DOHH2 (cell line): Measurements from ENCODE around the gene SSMEM1.

Experiments
- H3F3A ChIP-seq: fragments of 200-600 bp; sonication (generic), shearing (Covaris generic); 2 replicates; pipeline ENCODE4 v1.6.0; 2016; ENCODE audit warnings: antibody characterized with exemption, mild to moderate bottlenecking; ENCODE audit not compliant: control insufficient read depth, insufficient read depth
- H3K27ac ChIP-seq: fragments of 200-600 bp; sonication (generic); 2 replicates; pipeline ENCODE4 v1.5.1; 2014; ENCODE audit warnings: low read depth, mild to moderate bottlenecking, low read length, moderate library complexity
- H3K27me3 ChIP-seq: fragments of 200-600 bp; sonication (generic); 2 replicates; pipeline ENCODE4 v1.6.1; 2014; ENCODE audit warnings: mild to moderate bottlenecking, low read length, mixed read lengths; ENCODE audit not compliant: control insufficient read depth
- H3K36me3 ChIP-seq: fragments of 200-600 bp; sonication (generic); 2 replicates; pipeline ENCODE4 v1.6.1; 2014; ENCODE audit warnings: mild to moderate bottlenecking, low read length, moderate library complexity, mixed read lengths; ENCODE audit not compliant: control insufficient read depth
- H3K4me1 ChIP-seq: fragments of 200-600 bp; sonication (generic); 2 replicates; pipeline ENCODE4 v1.6.1; 2014; ENCODE audit warnings: mild to moderate bottlenecking, low read length, mixed read lengths; ENCODE audit not compliant: control insufficient read depth
- H3K4me2 ChIP-seq: fragments of 200-600 bp; sonication (generic); 2 replicates; pipeline ENCODE4 v1.6.0; 2014; ENCODE audit warnings: mild to moderate bottlenecking, low read length, moderate library complexity
- H3K4me3 ChIP-seq: fragments of 200-600 bp; sonication (generic); 2 replicates; pipeline ENCODE4 v1.5.1; 2014; ENCODE audit warnings: mild to moderate bottlenecking, low read length, mixed read lengths
- H3K79me2 ChIP-seq: fragments of 200-600 bp; sonication (generic); 2 replicates; pipeline ENCODE4 v1.6.1; 2014; ENCODE audit warnings: mild to moderate bottlenecking, low read length, mixed read lengths; ENCODE audit not compliant: control insufficient read depth
- H3K9me2 ChIP-seq: fragments of 200-600 bp; sonication (generic); replicated peaks from 2 replicates; pipeline ENCODE4 v1.6.1; 2014; ENCODE audit warnings: mild to moderate bottlenecking, low read length, mixed read lengths; ENCODE audit not compliant: control insufficient read depth
- H3K9me3 ChIP-seq: fragments of 200-600 bp; sonication (generic); 2 replicates; pipeline ENCODE4 v1.6.1; 2014; ENCODE audit warnings: antibody characterized with exemption, low read length, mixed read lengths; ENCODE audit not compliant: control insufficient read depth, insufficient read depth
- H4K20me1 ChIP-seq: fragments of 200-600 bp; sonication (generic); 2 replicates; pipeline ENCODE4 v1.6.0; 2014; ENCODE audit warnings: low read depth, mild to moderate bottlenecking, antibody characterized with exemption, low read length, moderate library complexity; ENCODE audit not compliant: control insufficient read depth, insufficient read depth
- CTCF ChIP-seq: fragments of 200-600 bp; sonication (generic); IDR thresholded peaks from one replicate; pipeline ENCODE4 v1.5.1; 2014; ENCODE audit warnings: antibody characterized with exemption, mild to moderate bottlenecking, low read depth, low read length; ENCODE audit not compliant: poor library complexity, severe bottlenecking
- EZH2phosphoT487 ChIP-seq: fragments of 200-600 bp; sonication (generic); IDR thresholded peaks from 2 replicates; pipeline ENCODE4 v1.6.1; 2017; ENCODE audit warnings: borderline replicate concordance, mild to moderate bottlenecking, antibody characterized with exemption, low read length, moderate library complexity, mixed read lengths

SSMEM1 gene

GRCh38 chr7:130213828-130214227 is 6.2 kb downstream of the SSMEM1 start:
- Histone ChIP-seq H3K27ac (no peak overlapping the region), H3K36me3 (no peaks in the 10 kb centered on the region), H3K4me1 (no peaks in the 10 kb centered on the region), H3K4me3 (no peak overlapping the region), H3K9me2 (no peaks in the 10 kb centered on the region), H3K27me3 (no peaks in the 10 kb centered on the region; the same call in 1 of the 2 replicates), H3K9me3 (no peaks in the 10 kb centered on the region), H3K79me2 (no peaks in the 10 kb centered on the region), H3F3A (no peaks in the 10 kb centered on the region), H4K20me1 (no peaks in the 10 kb centered on the region), H3K4me2 (no peak overlapping the region)
- TF ChIP-seq EZH2phosphoT487 (no peak), CTCF (no peak)

- Histone ChIP-seq H3K27ac (no peak overlapping the region), H4K20me1 (no peaks in the 10 kb centered on the region), H3F3A (no peaks in the 10 kb centered on the region), H3K9me2 (no peaks in the 10 kb centered on the region), H3K9me3 (no peaks in the 10 kb centered on the region), H3K4me1 (no peaks in the 10 kb centered on the region), H3K79me2 (no peaks in the 10 kb centered on the region), H3K4me2 (no peak overlapping the region), H3K4me3 (no peak overlapping the region), H3K27me3 (peaks cover 3% of the 10 kb centered on the region; the same call in 1 of the 2 replicates), H3K36me3 (no peaks in the 10 kb centered on the region)
- no peak for TF ChIP-seq CTCF
- no peak for TF ChIP-seq EZH2phosphoT487
Measured at GRCh38 chr7:130216025-130216424, 8.4 kb downstream of the SSMEM1 start.

- no peaks in the 10 kb centered on the region for H4K20me1 ChIP-seq
- H3K36me3 ChIP-seq, result no peaks in the 10 kb centered on the region
- H3K4me2 ChIP-seq, result no peak overlapping the region
- TF ChIP-seq EZH2phosphoT487 (no peak), CTCF (no peak)
- H3K9me2 ChIP-seq, result no peaks in the 10 kb centered on the region
- no peak overlapping the region for H3K27ac ChIP-seq
- H3K79me2 ChIP-seq, result no peaks in the 10 kb centered on the region
- H3K4me1 ChIP-seq, result no peaks in the 10 kb centered on the region
- peaks cover 3% of the 10 kb centered on the region; the same call in 1 of the 2 replicates for H3K27me3 ChIP-seq
- no peak overlapping the region for H3K4me3 ChIP-seq
- no peaks in the 10 kb centered on the region for H3K9me3 ChIP-seq
- no peaks in the 10 kb centered on the region for H3F3A ChIP-seq
Measured at GRCh38 chr7:130216750-130217149, 9.1 kb downstream of the SSMEM1 start.
